ENCODE results near the gene DNAAF6.
"Not testable (repeated sequence)": the region's sequence is repeated elsewhere in the genome, so short reads cannot be mapped to it uniquely, and the experiment has no call there.

The DNAAF6 gene

GRCh38 chrX:107205770-107206696 is at the start of gene DNAAF6, which contains the start of gene NUP62CL:
Gene DNAAF6, plus strand, starts transcription at chrX:107206611. Its CDS starts 6,265 bp downstream, at chrX:107212876.
Gene NUP62CL, minus strand, starts transcription at chrX:107206433. Its CDS starts 31,287 bp downstream, at chrX:107175146.
- DNase-seq: peak; percentile 76

GRCh38 chrX:107157618-107158017 is 48.8 kb upstream of the DNAAF6 start:
- DNase-seq: not testable (repeated sequence)

DNA sequence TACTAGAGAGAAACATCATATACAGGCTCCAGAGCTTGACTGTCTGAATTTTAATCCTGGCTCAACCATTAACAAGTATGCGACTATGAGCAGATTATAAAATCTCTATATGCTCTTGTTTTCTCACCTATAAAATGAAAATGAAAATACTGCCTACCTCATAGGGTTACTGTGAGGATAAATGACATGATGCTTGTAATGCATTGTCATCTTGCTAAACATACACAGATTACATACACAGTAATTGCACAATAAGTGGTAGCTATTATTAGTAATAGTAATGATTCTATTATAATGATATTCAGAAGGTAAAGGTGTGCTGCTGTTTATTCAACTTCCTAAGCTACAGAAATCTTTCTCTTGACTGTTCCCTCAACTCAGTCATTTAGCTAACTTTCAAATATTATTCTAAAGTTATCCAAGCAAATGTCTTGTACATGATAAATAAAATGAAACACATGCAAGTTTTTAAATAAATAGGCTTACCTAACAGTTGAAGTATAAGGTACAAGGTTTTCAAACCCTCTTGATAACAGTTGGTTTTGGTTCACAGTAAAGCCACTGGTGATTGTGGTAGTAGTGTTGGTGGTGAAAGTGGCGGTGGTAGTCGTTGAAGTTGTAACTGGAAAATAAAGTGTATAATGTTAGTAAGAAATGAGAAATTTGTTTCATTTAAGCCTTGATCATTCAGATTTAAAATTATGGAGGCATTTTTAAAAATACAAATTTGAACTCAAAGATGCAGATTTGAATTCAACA is 39.1 kb upstream of the DNAAF6 start:
- DNase-seq: no peak

- no peak for DNase-seq
Measured at GRCh38 chrX:107168257-107168656, 38.2 kb upstream of the DNAAF6 start.

- DNase-seq: no peak
Measured at GRCh38 chrX:107168712-107169111, 37.7 kb upstream of the DNAAF6 start.

DNA sequence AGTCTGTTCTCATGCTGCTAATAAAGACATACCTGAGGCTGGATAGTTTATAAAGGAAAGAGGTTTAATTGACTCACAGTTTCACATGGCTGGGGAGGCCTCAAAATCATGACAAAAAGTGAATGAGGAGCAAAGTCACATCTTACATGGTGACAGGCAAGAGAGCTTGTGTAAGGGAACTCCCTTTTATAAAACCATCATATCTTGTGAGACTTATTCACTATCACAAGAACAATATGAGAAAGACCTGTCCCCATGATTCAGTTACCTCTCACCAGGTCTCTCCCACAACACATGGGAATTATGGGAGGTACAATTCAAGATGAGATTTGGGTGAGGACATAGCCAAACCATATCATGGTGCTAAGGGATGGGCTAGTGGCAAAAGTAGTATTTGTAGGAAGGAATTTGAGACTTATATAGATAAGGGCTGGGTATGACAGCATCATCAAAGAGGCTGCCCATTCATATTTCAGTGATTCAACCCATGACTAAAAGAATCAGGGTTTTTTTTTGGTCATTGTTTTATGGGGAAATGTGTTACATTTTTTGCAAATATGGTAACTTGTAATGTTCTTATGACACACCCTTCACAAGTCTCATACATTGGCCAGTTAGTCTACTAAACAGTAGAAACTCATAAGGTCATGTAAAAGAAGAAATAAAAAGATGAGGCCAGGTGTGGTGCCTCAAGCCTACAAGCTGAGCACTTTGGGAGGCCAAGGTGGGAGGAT is 34.9 kb upstream of the DNAAF6 start:
- no peak for DNase-seq

- DNase-seq: no peak
Measured at GRCh38 chrX:107197319-107197718, 9.1 kb upstream of the DNAAF6 start.

- not testable (repeated sequence) for DNase-seq
Measured at GRCh38 chrX:107198074-107198473, 8.3 kb upstream of the DNAAF6 start.

DNA sequence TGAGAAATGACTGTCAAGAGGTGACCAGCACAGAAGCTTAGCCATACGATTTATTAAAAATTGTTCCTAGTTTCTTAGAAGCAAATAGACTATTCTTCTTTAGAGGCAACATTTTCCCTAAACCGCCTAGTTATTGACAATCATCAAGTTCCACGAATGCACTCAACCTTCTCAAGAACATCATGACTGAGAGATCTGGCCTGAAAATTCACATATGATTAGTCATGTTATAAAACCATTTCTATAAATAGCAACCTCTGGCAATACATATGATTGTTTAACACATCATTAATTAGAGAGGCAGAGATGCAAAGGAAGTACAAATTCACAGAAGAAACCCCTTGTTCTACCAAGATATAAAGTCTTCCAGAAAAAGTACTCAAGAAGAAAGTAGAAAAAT is 6.9 kb upstream of the DNAAF6 start:
- DNase-seq: no peak

GRCh38 chrX:107204068-107204605 is 2.3 kb upstream of the DNAAF6 start:
- DNase-seq: no peak

GRCh38 chrX:107206697-107207065 is 270 bp downstream of the DNAAF6 start:
- DNase-seq: no peak

DNA sequence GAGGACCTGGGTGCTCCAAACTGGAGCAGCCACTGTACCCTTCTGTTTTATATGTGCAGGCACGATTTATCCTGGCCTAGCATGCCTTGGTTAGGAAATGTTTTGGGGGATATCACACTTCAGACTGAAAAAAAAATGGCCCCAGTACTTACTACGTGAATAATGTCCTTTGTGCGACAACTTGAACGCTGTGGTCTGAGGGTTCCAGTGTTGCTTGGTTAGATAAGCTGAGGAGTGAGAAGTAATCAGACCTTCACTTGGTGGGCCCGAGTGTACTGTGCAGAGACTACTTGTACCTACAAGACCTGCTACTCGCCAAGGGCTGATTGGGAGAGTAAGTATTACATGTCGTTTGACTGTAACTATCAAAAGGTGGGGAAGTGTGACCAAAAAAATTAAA is 678 bp downstream of the DNAAF6 start:
- DNase-seq: no peak

GRCh38 chrX:107207943-107208342 is 1.5 kb downstream of the DNAAF6 start:
- DNase-seq: no peak

GRCh38 chrX:107213477-107213876 is 7.1 kb downstream of the DNAAF6 start:
- DNase-seq: no peak

- DNase-seq: no peak
Measured at GRCh38 chrX:107226757-107227156, 20.3 kb downstream of the DNAAF6 start.

GRCh38 chrX:107227780-107228485 is 21.5 kb downstream of the DNAAF6 start:
- no peak for DNase-seq

- DNase-seq: no peak
Measured at GRCh38 chrX:107228486-107228819, 22.0 kb downstream of the DNAAF6 start.

DNA sequence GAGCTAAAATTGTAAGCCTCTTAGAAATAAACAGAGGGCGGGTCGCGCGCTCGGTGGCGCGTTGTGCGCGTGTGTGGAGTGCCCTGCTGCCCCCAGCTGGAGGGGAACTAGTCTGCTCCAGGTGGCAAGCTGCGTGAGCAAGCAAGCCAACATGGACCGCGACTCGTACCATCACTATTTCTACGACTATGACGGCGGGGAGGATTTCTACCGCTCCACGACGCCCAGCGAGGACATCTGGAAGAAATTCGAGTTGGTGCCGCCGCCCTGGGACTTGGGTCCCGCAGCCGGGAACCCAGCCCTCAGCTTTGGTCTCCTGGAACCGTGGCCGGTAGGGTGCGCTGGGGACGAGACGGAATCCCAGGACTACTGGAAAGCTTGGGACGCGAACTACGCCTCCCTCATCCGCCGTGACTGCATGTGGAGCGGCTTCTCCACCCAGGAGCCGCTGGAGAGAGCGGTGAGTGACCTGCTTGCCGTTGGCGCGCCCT is 66.1 kb downstream of the DNAAF6 start:
- peak; percentile 17 for DNase-seq

GRCh38 chrX:107273795-107274194 is 67.4 kb downstream of the DNAAF6 start:
- DNase-seq: no peak

GRCh38 chrX:107288676-107289075 is 82.3 kb downstream of the DNAAF6 start:
- DNase-seq: no peak

- no peak for DNase-seq
Measured at GRCh38 chrX:107290019-107290418, 83.6 kb downstream of the DNAAF6 start.

GRCh38 chrX:107293056-107293455 is 86.6 kb downstream of the DNAAF6 start:
- no peak for DNase-seq
